Activated CD4-positive, alpha-beta T cell treated with anti-CD3 and anti-CD28 coated beads, Interleukin-2, amount 50 U/mL, for 48 hours (primary cell): ENCODE measurements around the gene LPAR5.

Experiments
- DNase-seq, 2 experiments: peaks; one replicate each; pipeline ENCODE4 v3.0.0-alpha.2; 2020

LPAR5 gene

DNA sequence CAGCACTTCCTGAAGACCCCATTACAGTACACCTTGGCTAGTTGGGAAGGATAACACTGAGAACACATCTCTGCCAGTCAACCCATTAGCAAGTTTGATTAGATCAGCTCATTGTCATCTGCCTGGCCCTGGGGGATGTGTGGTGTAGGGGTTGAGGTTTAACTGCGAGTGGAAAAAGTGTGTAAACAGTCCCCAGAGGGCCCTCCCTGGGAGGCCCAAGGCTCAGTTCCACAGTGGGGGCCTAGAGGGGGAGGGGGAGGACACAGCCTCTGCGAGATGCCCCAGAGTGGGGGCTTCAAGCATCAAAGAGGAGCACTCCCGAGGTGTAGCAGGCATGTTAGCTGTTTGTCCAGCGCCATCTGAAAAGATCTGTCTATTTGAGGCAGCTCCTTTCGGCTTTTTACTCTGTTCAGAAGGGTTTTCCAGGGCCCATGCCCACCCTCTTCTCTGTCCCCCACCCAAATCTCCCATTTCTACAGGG lies 344 bp downstream of the LPAR5 start:
- DNase-seq = peak in 1 of 2 experiments; percentile 58

GRCh38 chr12:6632026-6632983 lies 3.5 kb downstream of the LPAR5 start:
- DNase-seq = peak in 1 of 2 experiments; percentile 49

DNA sequence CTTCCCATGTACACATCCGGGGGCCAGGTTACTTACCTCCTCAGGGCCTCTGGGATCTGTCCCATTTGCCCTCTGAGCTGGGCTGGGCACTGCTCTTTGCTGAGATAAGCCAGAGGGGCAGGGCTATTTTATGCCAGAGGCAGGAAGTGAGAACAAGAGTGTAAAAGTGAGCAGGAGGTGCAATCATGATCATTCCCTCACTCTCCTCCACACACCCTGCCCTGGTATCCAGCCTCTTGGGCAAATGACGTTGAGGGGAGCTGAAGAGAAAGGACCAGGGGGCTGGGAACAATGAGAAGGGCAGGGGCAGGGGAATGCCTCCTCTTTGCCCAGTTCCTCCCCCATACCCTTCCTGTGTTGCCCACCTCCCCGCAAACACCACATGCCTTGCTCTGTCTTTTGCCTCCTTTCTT lies 4.2 kb downstream of the LPAR5 start:
- peak in 1 of 2 experiments; percentile 31 for DNase-seq

DNA sequence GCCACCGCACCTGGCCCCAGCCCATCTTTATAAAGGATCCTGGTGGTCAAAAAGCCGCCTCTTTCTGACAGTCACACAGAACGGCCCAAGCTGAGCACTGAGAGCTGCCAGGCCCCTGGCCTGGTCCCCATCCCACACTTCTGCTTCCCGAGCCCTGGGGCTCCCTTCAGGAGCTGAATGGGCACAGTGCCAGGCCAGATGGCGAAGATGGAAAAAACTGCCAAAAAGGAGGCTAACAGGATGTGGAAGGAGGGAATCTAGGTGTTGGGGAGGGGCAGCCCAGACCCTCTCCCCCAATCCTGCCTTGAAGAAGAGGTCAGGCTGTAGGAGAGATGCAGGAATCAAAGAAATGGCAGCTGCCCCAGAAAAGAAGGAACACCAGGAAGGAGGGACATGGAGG lies 5.0 kb downstream of the LPAR5 start:
- no peak for DNase-seq

DNA sequence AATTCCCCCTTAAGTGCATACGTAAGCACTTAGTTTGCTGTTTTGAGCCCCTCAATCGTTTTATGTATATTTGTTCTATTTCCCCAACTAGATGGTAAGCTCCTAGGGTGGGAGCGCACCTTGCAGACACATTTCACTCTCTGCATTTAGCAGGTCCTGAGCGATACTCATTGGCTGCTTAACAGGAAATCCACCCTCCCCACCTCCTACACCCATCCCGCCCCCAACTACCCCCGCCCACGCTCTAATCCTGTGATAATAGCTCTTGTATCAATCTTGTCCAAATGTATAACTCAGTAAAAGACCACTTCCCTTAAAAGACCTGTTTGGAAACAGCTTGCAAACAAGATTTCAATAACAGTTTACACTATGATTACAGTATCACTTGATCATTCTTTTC lies 8.1 kb downstream of the LPAR5 start:
- peak in 1 of 2 experiments; percentile 30 for DNase-seq

- no peak for DNase-seq
Measured at GRCh38 chr12:6626654-6627283, 9.0 kb downstream of the LPAR5 start.

GRCh38 chr12:6620885-6621274 lies 14.9 kb downstream of the LPAR5 start:
- no peak for DNase-seq

DNA sequence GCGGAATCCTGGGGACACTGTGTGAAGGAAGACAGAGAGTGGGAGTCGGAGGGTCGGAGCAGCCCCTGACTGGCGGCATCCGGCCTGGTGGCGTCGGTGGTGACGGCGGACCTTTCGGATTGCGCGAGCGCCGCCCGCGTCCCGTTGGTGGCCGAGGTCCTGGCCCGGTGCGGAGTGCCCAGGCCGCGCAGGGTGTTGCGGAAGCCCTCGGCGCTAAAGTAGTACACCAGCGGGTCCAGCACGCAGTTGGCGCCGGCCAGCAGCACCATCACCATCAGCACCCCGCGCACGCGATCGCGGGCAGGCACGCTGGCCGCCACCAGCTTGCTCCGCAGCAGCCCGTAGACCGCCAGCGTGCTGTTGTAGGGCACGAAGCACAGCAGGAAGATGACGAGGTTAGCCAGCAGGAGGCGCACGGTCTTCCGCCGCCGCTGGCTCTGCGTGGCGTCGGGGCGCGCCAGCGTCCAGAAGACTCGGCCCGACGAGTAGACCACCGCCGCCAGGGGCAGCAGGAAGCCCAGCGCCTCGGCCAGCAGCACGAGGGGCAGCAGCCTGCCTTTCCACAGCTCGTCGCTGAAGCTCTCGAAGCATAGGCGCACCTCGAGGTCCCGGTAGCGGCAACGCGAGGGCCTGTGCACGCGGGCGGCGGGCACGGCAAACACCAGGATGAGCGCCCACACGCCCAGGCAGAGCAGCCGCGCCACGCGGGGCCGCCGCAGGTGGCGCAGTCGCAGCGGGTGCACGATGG lies 15.4 kb downstream of the LPAR5 start:
- DNase-seq = peak; percentile 61 to 66

DNA sequence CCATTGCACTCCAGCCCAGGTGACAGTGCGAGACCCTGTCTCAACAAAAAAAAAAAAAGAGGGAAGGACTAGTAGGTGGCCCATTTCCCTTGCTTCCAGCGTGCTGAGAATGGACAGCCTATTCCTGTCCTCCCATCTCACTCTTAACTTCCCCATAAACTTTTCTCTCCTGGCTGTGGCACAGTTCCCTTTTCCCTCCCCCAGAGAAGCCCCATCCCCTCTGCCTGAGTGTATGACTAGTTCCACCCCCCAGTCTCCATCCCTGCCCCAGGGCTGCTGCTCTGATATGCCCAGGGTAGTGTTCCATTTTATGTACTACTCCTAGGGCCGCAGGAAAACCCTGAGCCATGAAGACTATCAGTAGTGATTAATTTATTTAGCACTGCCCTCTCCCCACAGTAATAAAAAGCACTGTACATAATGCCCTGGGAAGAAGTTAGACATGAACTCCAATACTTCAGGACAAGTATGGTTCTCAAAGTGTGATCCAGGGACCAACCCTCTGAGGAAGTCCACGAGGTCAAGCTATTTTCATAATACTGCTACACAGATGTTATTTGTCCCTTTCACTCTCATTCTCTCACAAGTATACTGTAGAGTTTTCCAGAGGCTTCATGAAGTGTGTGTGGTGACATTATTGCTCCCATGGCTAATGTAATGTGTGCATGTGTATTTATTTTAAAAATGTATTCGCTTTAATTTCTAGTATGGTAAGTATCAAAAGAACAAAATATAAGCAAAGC lies 17.1 kb downstream of the LPAR5 start:
- no peak for DNase-seq

- DNase-seq = no peak
Measured at GRCh38 chr12:6615802-6616201, 20.0 kb downstream of the LPAR5 start.

DNA sequence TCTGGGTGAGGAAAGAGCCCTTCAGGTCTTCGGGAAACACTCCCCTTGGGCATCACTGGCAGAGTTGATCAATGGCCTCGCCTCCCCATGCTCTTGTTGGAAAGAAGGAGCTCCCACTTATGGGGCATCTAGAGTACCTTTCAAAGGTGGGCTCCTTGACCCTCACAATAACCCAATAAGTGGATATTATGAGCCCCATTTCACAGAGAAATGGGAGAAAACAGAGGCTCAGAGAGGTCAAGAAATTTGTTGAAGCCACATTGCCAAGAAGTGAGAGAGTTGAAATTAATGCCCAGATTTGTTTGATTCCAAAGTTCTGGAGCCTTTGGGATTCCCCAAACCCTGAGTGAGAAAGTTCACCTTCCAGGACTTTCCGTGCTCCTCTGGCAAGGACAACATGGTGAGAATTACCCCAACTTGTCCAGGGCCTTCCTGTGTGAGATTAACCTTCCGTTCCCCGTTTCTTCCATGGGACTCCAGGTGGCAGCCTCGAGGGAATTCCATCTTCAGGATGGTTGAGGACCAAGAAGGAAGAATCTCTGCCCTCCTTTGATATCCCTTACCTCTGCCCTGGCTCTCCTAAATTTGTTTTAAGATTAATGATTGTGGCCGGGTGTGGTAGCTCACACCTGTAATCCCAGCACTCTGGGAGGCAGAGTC lies 21.1 kb downstream of the LPAR5 start:
- DNase-seq = no peak

DNA sequence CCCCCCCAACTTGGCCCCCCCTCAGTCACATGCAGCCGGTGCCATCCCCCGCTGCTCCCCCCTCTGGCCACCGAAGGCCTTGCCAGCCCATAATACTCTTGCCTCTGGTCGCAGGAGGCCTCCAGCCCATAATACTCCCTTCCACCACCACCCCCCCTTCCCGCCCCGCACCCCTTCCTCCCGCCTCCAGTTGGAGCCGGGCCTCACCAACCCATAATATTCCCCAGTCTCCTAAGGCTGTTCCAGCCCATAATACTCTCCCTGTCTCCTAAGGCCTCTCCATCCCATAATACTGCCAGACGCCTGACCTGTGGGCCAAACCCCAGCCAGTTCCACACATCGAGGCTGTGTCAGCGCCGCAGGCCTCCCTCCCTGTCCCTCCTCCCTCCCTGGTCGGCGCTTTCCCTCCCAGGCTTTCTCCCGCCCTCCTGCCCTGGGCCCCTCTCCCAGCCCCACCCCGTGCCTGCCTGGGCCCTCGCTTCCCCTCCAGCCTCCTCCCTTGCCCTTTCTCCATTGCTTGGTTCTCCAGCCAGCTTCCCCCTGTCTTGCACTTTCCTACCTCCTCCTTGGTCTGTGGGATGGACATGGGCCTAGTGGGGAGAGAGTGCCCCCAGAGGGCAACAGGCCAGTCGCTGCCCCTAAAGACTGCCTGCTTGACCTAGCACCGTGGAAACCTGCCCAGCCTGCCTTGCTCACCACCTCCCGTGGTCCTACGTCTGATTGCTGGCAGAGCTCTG lies 21.8 kb downstream of the LPAR5 start:
- DNase-seq = peak in 1 of 2 experiments; percentile 31

DNA sequence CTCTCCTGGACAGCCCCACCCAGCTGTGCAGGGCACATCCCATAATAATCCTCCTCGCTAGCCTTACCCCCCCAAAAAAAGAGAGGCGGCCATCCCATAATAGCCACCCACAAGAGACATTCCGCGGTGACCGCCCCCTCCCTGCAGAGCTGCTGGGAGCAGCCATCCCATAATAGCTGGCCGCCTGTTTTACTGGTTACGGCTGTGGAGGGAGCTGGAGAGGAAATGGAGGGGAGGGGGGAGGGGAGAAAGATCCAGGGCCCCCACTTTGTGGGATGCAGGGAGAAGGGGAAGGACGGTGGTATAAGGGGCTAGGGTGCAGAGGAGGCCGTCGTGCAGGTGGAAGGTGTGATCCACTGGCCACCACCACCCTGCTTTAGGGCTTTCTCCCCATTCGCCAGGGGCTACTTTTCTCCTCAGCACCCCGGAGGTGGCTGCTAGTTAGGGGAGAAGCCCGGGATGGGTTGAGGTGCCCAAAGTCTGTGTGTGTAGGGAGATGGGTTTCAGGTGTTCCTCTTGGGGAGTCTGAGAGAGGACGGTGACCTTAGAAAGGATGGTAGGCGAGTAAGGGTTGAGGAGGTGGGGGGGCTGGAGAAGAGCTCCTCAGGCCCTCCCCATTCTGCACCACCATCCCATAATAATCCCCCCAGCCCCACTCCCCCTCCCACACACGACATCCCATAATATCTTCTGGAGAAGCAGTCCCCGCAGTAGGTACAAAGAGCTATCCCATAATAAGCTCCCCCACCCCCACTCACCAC lies 22.6 kb downstream of the LPAR5 start:
- no peak for DNase-seq

DNA sequence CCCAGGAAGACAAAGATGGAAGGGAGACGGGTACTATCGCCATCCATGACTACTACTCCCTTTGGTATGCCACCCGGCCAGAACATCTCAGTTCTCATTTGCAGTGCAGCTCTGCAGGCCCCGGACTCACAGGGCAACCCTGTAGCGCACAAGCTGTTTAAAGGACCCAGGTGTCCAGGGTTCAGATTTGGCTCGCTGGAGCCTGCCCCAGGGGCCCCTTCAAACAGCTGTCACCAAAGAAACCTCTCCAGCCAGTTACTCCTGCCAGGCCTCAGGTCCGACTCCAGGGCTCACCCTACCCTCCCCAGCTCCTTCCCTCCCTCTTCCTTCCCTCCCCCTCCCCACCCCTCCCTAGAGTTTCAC lies 23.1 kb downstream of the LPAR5 start:
- DNase-seq = no peak

- peak in 1 of 2 experiments; percentile 32 for DNase-seq
Measured at GRCh38 chr12:6612247-6612646, 23.5 kb downstream of the LPAR5 start.

GRCh38 chr12:6608592-6609281 lies 27.0 kb downstream of the LPAR5 start:
- DNase-seq = peak; percentile 32 to 65

DNA sequence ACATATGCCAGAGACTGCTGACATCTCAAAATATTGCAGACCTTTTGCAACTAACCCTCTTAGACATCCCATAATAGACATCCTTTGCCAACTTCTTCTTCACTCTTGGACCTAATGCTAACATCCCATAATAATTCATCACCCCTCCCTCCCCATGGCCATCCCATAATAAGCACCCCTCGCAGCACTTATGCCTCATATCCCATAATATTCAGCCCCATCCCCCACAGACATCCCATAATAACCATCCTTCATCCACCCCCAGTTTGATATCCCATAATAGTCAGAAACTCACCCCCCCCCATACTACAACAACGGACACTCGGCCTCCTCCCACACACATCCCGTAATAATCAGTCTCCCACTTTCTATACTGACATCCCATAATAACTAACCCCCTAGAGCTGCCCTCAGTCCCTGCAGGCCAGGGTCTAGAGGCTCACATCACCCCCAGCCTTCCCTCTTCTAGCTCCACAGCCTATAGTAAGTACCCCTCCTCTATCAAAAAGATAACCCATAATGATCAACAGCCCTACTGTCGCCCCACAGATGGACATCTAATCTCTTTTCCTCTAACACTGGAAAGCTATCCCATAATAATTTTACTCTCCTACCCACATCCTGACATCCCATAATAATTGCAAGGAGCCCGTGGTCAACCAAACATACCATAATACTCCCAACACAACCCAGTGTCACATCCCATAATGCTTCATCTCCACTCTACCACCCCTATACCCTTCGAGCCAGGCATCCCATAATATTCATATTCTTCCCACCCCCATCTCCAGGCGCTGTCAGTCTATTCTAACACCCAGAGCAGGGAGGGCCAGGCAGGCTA lies 27.8 kb downstream of the LPAR5 start:
- DNase-seq = peak in 1 of 2 experiments; percentile 75

- peak; percentile 67 to 70 for DNase-seq
Measured at GRCh38 chr12:6606331-6607131, 29.2 kb downstream of the LPAR5 start.
